ENCODE results near the gene ATP11C. TPM values are rescaled to one million over a fixed set of nuclear protein-coding genes. Genes with fewer than 3 reads are reported as not detected.

ATP11C gene
- total RNA-seq, 4 donors from 2014 or later: 5.9 to 24.4 (median 14.9) TPM

DNA sequence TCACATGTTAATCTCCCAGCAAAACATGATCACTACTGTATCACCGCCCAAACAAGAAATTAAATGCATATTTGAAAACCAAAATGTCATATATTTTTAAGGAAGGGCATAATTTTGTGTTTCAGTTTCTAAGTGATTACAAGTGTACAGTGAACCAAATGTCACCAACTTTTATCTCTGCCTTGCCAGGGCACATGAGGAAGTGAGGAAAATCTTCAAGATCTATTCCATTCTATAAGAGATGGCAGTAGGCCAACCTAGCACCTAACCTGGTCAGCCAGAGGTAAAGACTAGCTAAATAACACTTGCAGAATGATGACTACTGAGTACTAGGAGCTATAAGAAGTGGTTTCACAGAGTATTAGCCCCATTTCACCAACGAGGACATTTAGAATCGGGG lies 107.2 kb downstream of the ATP11C start:
- Histone ChIP-seq H3K9me3 (no peaks in the 10 kb centered on the region), H3K27me3 (no peaks in the 10 kb centered on the region), H3K27ac (no peak overlapping the region), H3K4me1 (peaks cover 0 to 30% (median 5%) of the 10 kb centered on the region in 3 donors), H3K4me3 (no peak overlapping the region), H3K36me3 (no peaks in the 10 kb centered on the region)
- intact Hi-C loops (cut with DNase I): no loop called here
- TF ChIP-seq, protein P1, sequence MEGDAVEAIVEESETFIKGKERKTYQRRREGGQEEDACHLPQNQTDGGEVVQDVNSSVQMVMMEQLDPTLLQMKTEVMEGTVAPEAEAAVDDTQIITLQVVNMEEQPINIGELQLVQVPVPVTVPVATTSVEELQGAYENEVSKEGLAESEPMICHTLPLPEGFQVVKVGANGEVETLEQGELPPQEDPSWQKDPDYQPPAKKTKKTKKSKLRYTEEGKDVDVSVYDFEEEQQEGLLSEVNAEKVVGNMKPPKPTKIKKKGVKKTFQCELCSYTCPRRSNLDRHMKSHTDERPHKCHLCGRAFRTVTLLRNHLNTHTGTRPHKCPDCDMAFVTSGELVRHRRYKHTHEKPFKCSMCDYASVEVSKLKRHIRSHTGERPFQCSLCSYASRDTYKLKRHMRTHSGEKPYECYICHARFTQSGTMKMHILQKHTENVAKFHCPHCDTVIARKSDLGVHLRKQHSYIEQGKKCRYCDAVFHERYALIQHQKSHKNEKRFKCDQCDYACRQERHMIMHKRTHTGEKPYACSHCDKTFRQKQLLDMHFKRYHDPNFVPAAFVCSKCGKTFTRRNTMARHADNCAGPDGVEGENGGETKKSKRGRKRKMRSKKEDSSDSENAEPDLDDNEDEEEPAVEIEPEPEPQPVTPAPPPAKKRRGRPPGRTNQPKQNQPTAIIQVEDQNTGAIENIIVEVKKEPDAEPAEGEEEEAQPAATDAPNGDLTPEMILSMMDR (IDR thresholded peaks at IDR 0.05): no peak
- no peak for TF ChIP-seq POLR2A (IDR thresholded peaks at IDR 0.05)
- DNase-seq: no peak
- 70 to 75% methylated on average over 3 of the region's 3 CpGs for WGBS, 2 donors

DNA sequence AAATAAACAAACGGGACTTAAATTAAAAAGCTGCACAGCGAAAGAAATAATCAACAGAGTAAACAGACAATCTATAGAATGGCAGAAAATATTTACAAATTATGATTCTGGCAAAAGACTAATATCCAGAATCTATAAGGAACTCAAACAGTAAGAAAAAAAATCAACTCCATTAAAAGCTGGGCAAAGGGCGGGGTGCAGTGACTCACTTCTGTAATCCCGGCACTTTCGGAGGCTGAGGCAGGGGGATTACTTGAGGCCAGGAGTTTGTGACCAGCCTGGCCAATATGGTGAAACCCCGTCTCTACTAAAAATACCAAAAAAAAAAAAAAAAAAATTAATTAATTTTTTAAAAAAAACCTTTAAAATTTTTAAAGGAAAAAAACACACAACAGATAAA lies 109.0 kb downstream of the ATP11C start:
- no peak overlapping the region for H3K27ac ChIP-seq
- H3K4me1 ChIP-seq: peaks cover 0 to 29% (median 5%) of the 10 kb centered on the region in 3 donors
- TF ChIP-seq POLR2A (IDR thresholded peaks at IDR 0.05): no peak
- TF ChIP-seq, protein P1 (IDR thresholded peaks at IDR 0.05): no peak
- H3K9me3 ChIP-seq: no peaks in the 10 kb centered on the region
- H3K36me3 ChIP-seq: no peaks in the 10 kb centered on the region
- intact Hi-C loops (cut with DNase I): no loop called here
- H3K4me3 ChIP-seq: no peak overlapping the region
- no peaks in the 10 kb centered on the region for H3K27me3 ChIP-seq
- DNase-seq: no peak
- 40 to 66% methylated on average over 6 of the region's 6 CpGs for WGBS, 2 donors

DNA sequence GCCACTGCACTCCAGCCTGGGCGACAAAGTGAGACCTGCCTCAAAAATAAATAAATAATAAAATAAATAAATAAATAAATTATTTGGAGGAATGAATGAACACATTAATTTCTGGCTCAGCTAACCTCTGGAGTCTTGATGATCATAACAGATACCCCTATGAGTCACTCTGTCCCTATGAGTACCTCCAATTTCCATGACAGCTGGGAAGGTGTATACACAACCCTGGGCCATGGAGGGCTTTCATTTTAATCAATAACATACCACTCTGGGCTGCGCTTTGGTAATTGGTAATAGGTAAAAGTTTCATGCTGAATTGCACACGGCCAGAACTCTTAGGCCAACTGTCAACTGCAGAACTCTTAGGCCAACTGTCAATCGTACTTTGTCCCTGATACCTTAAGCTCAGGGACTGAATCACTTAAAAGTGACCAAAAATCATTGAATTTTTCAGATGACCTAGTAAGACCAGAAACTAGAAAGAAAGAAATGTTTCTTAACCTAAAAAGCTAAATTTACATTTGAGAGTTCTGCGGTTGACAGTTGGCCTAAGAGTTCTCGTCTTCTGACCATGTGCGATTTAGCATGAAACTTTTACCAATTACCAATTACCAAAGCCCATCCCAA lies 112.4 kb downstream of the ATP11C start:
- intact Hi-C loops (cut with DNase I): no loop called here
- H3K36me3 ChIP-seq: peaks cover 0 to 14% (median 0%) of the 10 kb centered on the region in 3 donors
- no peak for DNase-seq
- WGBS, 2 donors: 88 to 97% methylated on average over 7 of the region's 7 CpGs
- H3K27me3 ChIP-seq: no peaks in the 10 kb centered on the region
- no peak for TF ChIP-seq POLR2A (IDR thresholded peaks at IDR 0.05)
- TF ChIP-seq, protein P1 (IDR thresholded peaks at IDR 0.05): no peak
- H3K9me3 ChIP-seq: no peaks in the 10 kb centered on the region
- H3K4me1 ChIP-seq: peaks cover 0 to 6% (median 0%) of the 10 kb centered on the region in 3 donors
- no peak overlapping the region for H3K27ac ChIP-seq
- H3K4me3 ChIP-seq: no peak overlapping the region

DNA sequence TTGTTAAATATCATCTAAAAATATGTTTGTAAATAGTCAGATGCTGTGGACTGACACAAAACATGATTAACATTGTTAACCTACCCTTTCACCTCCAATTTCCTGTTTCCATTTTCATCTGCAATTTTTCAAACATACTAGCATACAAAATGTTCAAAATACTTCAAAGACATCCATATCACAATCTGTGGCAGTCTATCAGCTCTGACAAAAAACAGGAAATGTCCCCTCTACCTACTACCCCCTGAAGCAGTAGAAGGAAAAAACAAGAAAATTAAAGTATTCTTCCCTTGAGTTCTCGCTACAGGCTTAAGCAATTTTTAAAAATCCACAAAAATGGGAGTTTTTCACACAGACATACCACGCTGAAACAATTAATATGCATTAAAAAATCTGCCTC lies 116.6 kb downstream of the ATP11C start:
- H3K27ac ChIP-seq: no peak overlapping the region
- intact Hi-C loops (cut with DNase I): no loop called here
- no peaks in the 10 kb centered on the region for H3K27me3 ChIP-seq
- H3K36me3 ChIP-seq: peaks cover 0 to 22% (median 0%) of the 10 kb centered on the region in 3 donors
- no peaks in the 10 kb centered on the region for H3K9me3 ChIP-seq
- no peak overlapping the region for H3K4me3 ChIP-seq
- 67 to 97% methylated on average over 2 of the region's 2 CpGs for WGBS, 2 donors
- no peaks in the 10 kb centered on the region for H3K4me1 ChIP-seq
- TF ChIP-seq POLR2A (IDR thresholded peaks at IDR 0.05): no peak
- TF ChIP-seq, protein P1 (IDR thresholded peaks at IDR 0.05): no peak
- DNase-seq: no peak

DNA sequence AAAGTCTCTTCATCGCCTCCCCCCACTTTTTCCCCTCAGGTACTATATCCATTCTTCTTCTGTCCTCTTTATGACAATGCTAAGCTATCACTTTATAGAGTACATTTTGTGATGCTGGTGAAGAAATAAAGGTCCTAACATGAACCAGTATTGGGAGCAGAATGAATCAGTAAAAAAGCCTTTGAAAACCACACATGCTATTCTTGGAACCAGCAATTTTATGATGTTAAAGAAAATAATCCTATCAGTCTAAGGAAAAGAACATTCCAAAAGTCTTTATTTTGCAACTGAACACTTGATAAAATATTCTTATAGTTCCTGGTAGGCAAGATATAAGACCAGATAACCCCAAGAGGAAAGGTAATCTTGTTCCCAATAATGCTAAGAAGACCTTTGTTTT lies 117.1 kb downstream of the ATP11C start:
- peaks cover 0 to 22% (median 0%) of the 10 kb centered on the region in 3 donors for H3K36me3 ChIP-seq
- H3K4me1 ChIP-seq: no peaks in the 10 kb centered on the region
- WGBS, 2 donors: 76 to 100% methylated on average over 1 of the region's 1 CpG
- TF ChIP-seq POLR2A (IDR thresholded peaks at IDR 0.05): no peak
- TF ChIP-seq, protein P1 (IDR thresholded peaks at IDR 0.05): no peak
- H3K27ac ChIP-seq: no peak overlapping the region
- intact Hi-C loops (cut with DNase I): no loop called here
- H3K9me3 ChIP-seq: no peaks in the 10 kb centered on the region
- no peak overlapping the region for H3K4me3 ChIP-seq
- DNase-seq: no peak
- H3K27me3 ChIP-seq: no peaks in the 10 kb centered on the region
